Stimulated activated CD8-positive, alpha-beta memory T cell treated with anti-CD3 and anti-CD28 coated beads, Interleukin-15, amount 100 ng/mL, for 24 hours (primary cell): ENCODE data around the gene POLR2M.

ENCODE experiments used
- DNase-seq: peaks from one replicate; pipeline ENCODE4 v3.0.0-alpha.2; 2020; ENCODE audit warnings: low read depth

Gene POLR2M

GRCh38 chr15:57741089-57741488 lies 34.6 kb downstream of the POLR2M start:
- no peak for DNase-seq

DNA sequence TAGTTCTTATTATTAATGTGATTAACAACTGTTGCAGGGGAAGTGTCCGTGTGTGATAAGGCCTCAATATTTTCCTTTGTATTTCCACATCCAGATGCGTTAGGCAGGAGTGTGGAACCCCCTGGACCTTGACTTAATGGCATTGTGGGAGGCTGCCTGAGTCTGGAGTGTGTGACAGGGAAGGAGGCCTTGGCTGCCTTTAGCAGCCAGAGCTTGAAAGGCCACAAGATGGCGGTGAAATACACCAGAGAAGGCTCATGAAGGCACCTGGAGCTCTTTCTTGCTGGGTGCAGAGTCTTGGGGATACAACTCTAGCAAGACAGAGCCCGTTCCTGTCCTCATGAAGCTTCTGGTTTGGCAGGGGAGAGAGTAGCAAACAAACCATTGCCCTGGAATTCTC lies 36.9 kb downstream of the POLR2M start:
- DNase-seq, result no peak

GRCh38 chr15:57746786-57747185 lies 40.3 kb downstream of the POLR2M start:
- DNase-seq, result no peak

DNA sequence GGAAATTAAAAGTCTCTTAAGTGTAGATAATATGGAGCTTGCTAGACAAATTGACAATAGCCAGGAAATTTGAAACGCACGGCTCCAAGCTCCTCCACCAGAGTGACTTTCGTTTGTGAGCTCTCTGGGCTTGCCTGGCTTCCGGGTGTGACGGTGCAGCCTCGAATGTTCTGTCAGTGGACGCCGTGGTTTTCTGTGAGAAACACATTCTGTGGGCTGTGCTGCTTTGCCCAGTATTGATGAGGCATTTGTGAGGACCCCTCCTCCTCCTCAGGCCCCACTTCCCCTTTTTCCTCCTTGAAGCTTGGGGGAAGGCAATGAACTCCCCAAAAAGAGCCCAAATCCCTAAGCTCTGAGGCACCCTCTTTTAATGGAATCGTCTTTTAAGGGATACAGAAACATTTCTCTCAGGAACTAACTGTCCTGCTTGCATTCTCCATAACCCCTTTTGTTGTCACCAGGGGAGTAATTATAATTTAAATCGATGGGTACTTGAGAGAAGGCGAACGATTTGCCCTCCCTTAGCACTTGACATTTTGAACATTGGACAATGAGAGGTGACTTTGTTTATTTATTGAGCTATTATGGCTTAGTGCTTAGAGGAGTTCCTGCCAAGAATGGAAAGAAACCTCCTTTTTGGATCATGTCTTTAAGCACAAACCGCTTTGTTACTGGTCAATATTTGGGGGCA lies 40.8 kb downstream of the POLR2M start:
- DNase-seq, result no peak

DNA sequence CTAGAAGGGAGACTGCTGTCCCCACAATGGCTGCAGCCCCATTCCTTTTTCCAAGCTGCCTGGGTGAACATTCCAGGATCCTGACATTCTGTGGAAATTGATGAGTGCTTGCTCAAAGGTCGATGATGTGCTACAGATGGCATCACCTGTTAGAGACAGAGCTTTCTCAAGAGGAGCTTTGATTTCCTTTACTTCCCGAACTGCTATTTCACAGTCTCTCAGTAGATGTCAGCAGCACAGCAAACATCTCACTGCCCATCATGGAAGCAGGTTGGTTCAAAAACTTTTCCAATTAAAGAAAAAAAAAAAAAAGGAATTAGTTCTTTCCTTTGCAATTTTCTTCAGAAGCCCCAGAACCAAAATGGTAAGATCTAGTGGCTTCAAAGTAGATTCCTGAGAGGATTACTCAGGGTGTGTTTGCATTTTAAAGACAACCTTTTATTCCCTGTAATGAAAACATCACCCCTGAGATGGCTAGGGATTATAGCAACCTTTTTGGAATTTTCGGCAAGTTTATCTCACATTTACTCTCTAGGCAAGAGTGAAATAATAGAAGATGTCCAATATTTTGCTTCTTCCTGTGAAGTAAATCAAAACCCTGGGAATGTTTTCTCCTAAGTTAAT lies 44.8 kb downstream of the POLR2M start:
- DNase-seq, result no peak

DNA sequence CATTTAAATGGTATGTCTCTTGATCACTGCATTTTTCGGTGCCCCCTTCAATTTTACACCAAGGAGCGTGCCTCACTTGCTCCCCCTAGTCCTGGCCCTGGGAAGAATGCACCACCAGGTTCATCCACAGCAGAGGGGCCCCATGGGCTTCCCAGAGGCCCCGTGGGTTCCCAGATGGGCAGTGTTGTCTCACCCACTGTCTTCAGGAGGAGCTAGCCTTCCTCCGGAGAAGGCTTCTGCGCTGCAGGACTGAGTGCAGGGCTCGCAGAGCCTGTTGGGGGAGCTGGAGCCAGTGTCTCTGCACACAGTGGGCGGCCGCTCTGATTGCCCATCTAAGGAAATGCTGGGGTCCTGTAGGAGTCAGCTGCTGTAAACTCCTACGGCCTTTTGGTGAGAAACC lies 45.9 kb downstream of the POLR2M start:
- DNase-seq, result no peak

- no peak for DNase-seq
Observed at GRCh38 chr15:57752840-57753239, 46.3 kb downstream of the POLR2M start.

- DNase-seq, result no peak
Observed at GRCh38 chr15:57756466-57756865, 50.0 kb downstream of the POLR2M start.

DNA sequence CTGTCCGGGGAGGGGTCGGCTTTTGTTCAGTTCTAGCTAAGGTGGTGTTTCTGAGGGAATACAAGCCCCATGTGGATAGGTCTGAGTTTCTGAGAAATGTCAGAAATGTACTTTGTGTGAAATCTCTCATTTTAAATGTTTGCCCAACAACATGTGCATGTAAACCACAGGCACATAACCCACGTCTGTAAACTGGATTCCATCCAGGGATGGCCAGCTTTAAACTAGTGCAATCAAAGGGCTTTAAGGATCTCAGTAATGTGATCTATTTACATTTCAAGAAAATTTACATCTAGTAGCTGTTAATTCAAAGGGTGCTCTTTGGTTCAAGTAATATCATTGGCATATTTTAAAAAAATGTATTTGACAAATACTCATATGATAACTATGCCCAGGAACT lies 52.0 kb downstream of the POLR2M start:
- no peak for DNase-seq

- DNase-seq, result no peak
Observed at GRCh38 chr15:57761562-57761961, 55.0 kb downstream of the POLR2M start.

GRCh38 chr15:57762302-57762701 lies 55.8 kb downstream of the POLR2M start:
- DNase-seq, result no peak

GRCh38 chr15:57763176-57763964 lies 56.9 kb downstream of the POLR2M start:
- DNase-seq, result no peak
